Esophagus (tissue), 2 donors: Measurements from ENCODE around the gene SLC16A1. TPM values are rescaled to one million over a fixed set of nuclear protein-coding genes. Genes with fewer than 3 reads are reported as not detected.
"Not testable (repeated sequence)": the region's sequence is repeated elsewhere in the genome, so short reads cannot be mapped to it uniquely, and the experiment has no call there.

ENCODE experiments used
- H3K27ac ChIP-seq, 2 donors: one replicate each; pipeline ENCODE4 v1.5.1; 2013; ENCODE audit warnings: low read depth in 2 of 2, mild to moderate bottlenecking in 2 of 2, inconsistent platforms in 1 of 2, low read length in 1 of 2, moderate library complexity in 1 of 2
- H3K27me3 ChIP-seq, 2 donors: one replicate each; pipeline ENCODE4 v1.6.1; 2013; ENCODE audit warnings: low read length in 2 of 2, control low read depth in 1 of 2, mild to moderate bottlenecking in 1 of 2; ENCODE audit not compliant: insufficient read depth in 2 of 2, control insufficient read depth in 1 of 2
- H3K36me3 ChIP-seq, 2 donors: one replicate each; pipeline ENCODE4 v1.6.1; 2013; ENCODE audit warnings: low read length in 1 of 2; ENCODE audit not compliant: control insufficient read depth in 2 of 2, insufficient read depth in 2 of 2
- H3K4me1 ChIP-seq, 2 donors: one replicate each; pipeline ENCODE4 v1.6.1; 2013; ENCODE audit warnings: low read length in 1 of 2; ENCODE audit not compliant: control insufficient read depth in 2 of 2, insufficient read depth in 2 of 2
- H3K4me3 ChIP-seq, 2 donors: one replicate each; pipeline ENCODE4 v1.5.1; 2013; ENCODE audit warnings: low read length in 2 of 2, mild to moderate bottlenecking in 2 of 2, low read depth in 1 of 2, moderate library complexity in 1 of 2
- H3K9me3 ChIP-seq, 2 donors: one replicate each; pipeline ENCODE4 v1.6.1; 2013; ENCODE audit warnings: mild to moderate bottlenecking in 2 of 2, low read depth in 1 of 2, low read length in 1 of 2, moderate library complexity in 1 of 2; ENCODE audit not compliant: control insufficient read depth in 2 of 2, insufficient read depth in 1 of 2
- WGBS, 2 donors: extraction: QIAGEN DNeasy Blood & Tissue Kit; methylation state at CpG; one replicate each; pipeline ENCODE4 v1.1.7; 2013; 5-methylcytosine and 5-hydroxymethylcytosine counted together
- polyA plus RNA-seq, 2 donors: library from polyadenylated mRNA; stranded (reverse); fragments of 200-250 nt; gene quantifications; one replicate each; pipeline ENCODE4 v1.2.3, GENCODE V29; 2013
- donor health status: healthy with polysubstance abuse.
- donor health status: Bipolar disorder and iron deficiency.

Gene SLC16A1
- polyA plus RNA-seq, 2 donors = 7.4 to 13.0 TPM

- H3K27ac ChIP-seq = no peak overlapping the region
- WGBS, 2 donors = 85 to 89% methylated on average over 4 of the region's 4 CpGs
- H3K36me3 ChIP-seq = no peaks in the 10 kb centered on the region
- no peaks in the 10 kb centered on the region for H3K27me3 ChIP-seq
- no peaks in the 10 kb centered on the region for H3K4me1 ChIP-seq
- no peak overlapping the region for H3K4me3 ChIP-seq
- H3K9me3 ChIP-seq = no peaks in the 10 kb centered on the region
Measured at GRCh38 chr1:112991402-112992120, 35.6 kb upstream of the SLC16A1 start.

- H3K27ac ChIP-seq = peak overlapping the region in 1 of 2 donors; percentile 68
- no peaks in the 10 kb centered on the region for H3K9me3 ChIP-seq
- H3K4me3 ChIP-seq = no peak overlapping the region
- whole genome bisulfite sequencing, 2 donors = 64 to 66% methylated on average over 7 of the region's 7 CpGs
- H3K36me3 ChIP-seq = no peaks in the 10 kb centered on the region
- H3K27me3 ChIP-seq = no peaks in the 10 kb centered on the region
- peaks cover 0 to 1% of the 10 kb centered on the region in 2 donors for H3K4me1 ChIP-seq
Measured at GRCh38 chr1:112990271-112990670, 34.3 kb upstream of the SLC16A1 start.

GRCh38 chr1:112988367-112988766, 32.4 kb upstream of the SLC16A1 start:
- Histone ChIP-seq H3K9me3 (no peaks in the 10 kb centered on the region), H3K27me3 (no peaks in the 10 kb centered on the region), H3K27ac (peak overlapping the region; percentile 42 to 62), H3K4me1 (peaks cover 0 to 1% of the 10 kb centered on the region in 2 donors), H3K4me3 (no peak overlapping the region), H3K36me3 (no peaks in the 10 kb centered on the region)
- WGBS, 2 donors = 50 to 55% methylated on average over 1 of the region's 1 CpG

GRCh38 chr1:112985123-112985522, 29.1 kb upstream of the SLC16A1 start:
- no peaks in the 10 kb centered on the region for H3K27me3 ChIP-seq
- WGBS, 2 donors = 60 to 71% methylated on average over 2 of the region's 2 CpGs
- no peaks in the 10 kb centered on the region for H3K9me3 ChIP-seq
- H3K36me3 ChIP-seq = no peaks in the 10 kb centered on the region
- no peak overlapping the region for H3K27ac ChIP-seq
- peaks cover 0 to 1% of the 10 kb centered on the region in 2 donors for H3K4me1 ChIP-seq
- H3K4me3 ChIP-seq = no peak overlapping the region

- 79 to 86% methylated on average over 6 of the region's 6 CpGs for WGBS, 2 donors
- no peak overlapping the region for H3K27ac ChIP-seq
Measured at GRCh38 chr1:112983537-112984131, 27.6 kb upstream of the SLC16A1 start.

GRCh38 chr1:112982853-112983536, 27.0 kb upstream of the SLC16A1 start:
- Histone ChIP-seq H3K4me1 (peaks cover 0 to 1% of the 10 kb centered on the region in 2 donors), H3K4me3 (no peak overlapping the region), H3K27ac (no peak overlapping the region), H3K36me3 (no peaks in the 10 kb centered on the region), H3K27me3 (no peaks in the 10 kb centered on the region), H3K9me3 (no peaks in the 10 kb centered on the region)
- 81 to 83% methylated on average over 5 of the region's 5 CpGs for WGBS, 2 donors

More at GRCh38 chr1:112983537-112984131, 27.6 kb upstream of the SLC16A1 start:
- peaks cover 0 to 1% of the 10 kb centered on the region in 2 donors for H3K4me1 ChIP-seq
- H3K36me3 ChIP-seq = no peaks in the 10 kb centered on the region
- H3K4me3 ChIP-seq = no peak overlapping the region
- H3K27me3 ChIP-seq = no peaks in the 10 kb centered on the region
- H3K9me3 ChIP-seq = no peaks in the 10 kb centered on the region

GRCh38 chr1:112982328-112982727, 26.3 kb upstream of the SLC16A1 start:
- Histone ChIP-seq H3K36me3 (no peaks in the 10 kb centered on the region), H3K27ac (no peak overlapping the region), H3K27me3 (no peaks in the 10 kb centered on the region), H3K4me3 (no peak overlapping the region), H3K4me1 (peaks cover 0 to 1% of the 10 kb centered on the region in 2 donors), H3K9me3 (no peaks in the 10 kb centered on the region)
- 88 to 93% methylated on average over 2 of the region's 2 CpGs for WGBS, 2 donors

GRCh38 chr1:112981834-112982233, 25.8 kb upstream of the SLC16A1 start:
- H3K4me1 ChIP-seq, H3K27me3 ChIP-seq, H3K9me3 ChIP-seq, H3K36me3 ChIP-seq, H3K27ac ChIP-seq, H3K4me3 ChIP-seq: not testable (repeated sequence)
- 96 to 98% methylated on average over 8 of the region's 8 CpGs for WGBS, 2 donors

- no peak overlapping the region for H3K27ac ChIP-seq
- H3K36me3 ChIP-seq = no peaks in the 10 kb centered on the region
- no peaks in the 10 kb centered on the region for H3K27me3 ChIP-seq
- H3K4me1 ChIP-seq = peaks cover 0 to 1% of the 10 kb centered on the region in 2 donors
- no peaks in the 10 kb centered on the region for H3K9me3 ChIP-seq
- no peak overlapping the region for H3K4me3 ChIP-seq
- WGBS, 2 donors = 98 to 100% methylated on average over 1 of the region's 1 CpG
Measured at GRCh38 chr1:112981426-112981825, 25.4 kb upstream of the SLC16A1 start.
